Measurements from ENCODE around the gene CLIC5. TPM values are rescaled to one million over a fixed set of nuclear protein-coding genes. Genes with fewer than 3 reads are reported as not detected.

The CLIC5 gene
- total and polyA plus RNA-seq, 2 of the 8 experiments (the other 6 are each of a cell fraction or from before 2014, with no cell fraction given) = 0.12 to 0.15 TPM

GRCh38 chr6:45963896-45964295 is 51.8 kb downstream of the CLIC5 start (continued):
- TF ChIP-seq, protein P1, sequence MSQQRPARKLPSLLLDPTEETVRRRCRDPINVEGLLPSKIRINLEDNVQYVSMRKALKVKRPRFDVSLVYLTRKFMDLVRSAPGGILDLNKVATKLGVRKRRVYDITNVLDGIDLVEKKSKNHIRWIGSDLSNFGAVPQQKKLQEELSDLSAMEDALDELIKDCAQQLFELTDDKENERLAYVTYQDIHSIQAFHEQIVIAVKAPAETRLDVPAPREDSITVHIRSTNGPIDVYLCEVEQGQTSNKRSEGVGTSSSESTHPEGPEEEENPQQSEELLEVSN (IDR thresholded peaks at IDR 0.05) = no peak
- TF ChIP-seq SRF (IDR thresholded peaks at IDR 0.05; ENCODE audit: low read depth, low read length) = no peak

Measured in H1 (cell line).